ENCODE measurements around the gene GGA1. TPM values are rescaled to one million over a fixed set of nuclear protein-coding genes. Genes with fewer than 3 reads are reported as not detected.

GGA1 gene
- total and polyA plus RNA-seq, 10 donors = 43.4 to 134 (median 83.4) TPM

- no peaks in the 10 kb centered on the region for H3K9me3 ChIP-seq
- peaks cover 0 to 42% (median 5%) of the 10 kb centered on the region in 7 donors for H3K27me3 ChIP-seq (replicated peaks in 1 of 7)
- peak overlapping the region; percentile 19 to 90 (median 64) for H3K27ac ChIP-seq
- peaks cover 21 to 70% (median 46%) of the 10 kb centered on the region in 6 donors for H3K4me1 ChIP-seq
- H3K36me3 ChIP-seq = peaks cover 0 to 18% (median 0%) of the 10 kb centered on the region in 6 donors
- TF ChIP-seq POLR2A (IDR thresholded peaks at IDR 0.05) = no peak
- TF ChIP-seq POLR2AphosphoS5 (IDR thresholded peaks at IDR 0.05) = peak; percentile 71 to 79 (median 75)
- peak; percentile 97 to 99 (median 98) for TF ChIP-seq CTCF (IDR thresholded peaks at IDR 0.05 in 8 of 11, conservative IDR thresholded peaks at IDR 0.05 in 3 of 11)
- WGBS, 5 donors = 23 to 27% (median 26%) methylated on average over 15 to 16 of the region's 16 CpGs
- DNase-seq = peak; percentile 98
- H3K4me3 ChIP-seq = peak overlapping the region in 2 of 8 donors; percentile 9 to 53
- intact Hi-C loops (cut with DNase I; ENCODE audit: low total_unique reads) = no loop called here
Measured at GRCh38 chr22:37566903-37567798, 41.5 kb upstream of the GGA1 start.

- Histone ChIP-seq H3K9me3 (no peaks in the 10 kb centered on the region), H3K4me1 (peaks cover 20 to 62% (median 40%) of the 10 kb centered on the region in 6 donors), H3K36me3 (peaks cover 0 to 18% (median 0%) of the 10 kb centered on the region in 6 donors), H3K27me3 (replicated peaks in 1 of 7) (peaks cover 0 to 33% (median 0%) of the 10 kb centered on the region in 7 donors), H3K4me3 (no peak overlapping the region), H3K27ac (peak overlapping the region in 1 of 8 donors; percentile 90)
- TF ChIP-seq POLR2AphosphoS5 (IDR thresholded peaks at IDR 0.05) (no peak), CTCF (IDR thresholded peaks at IDR 0.05 in 8 of 11, conservative IDR thresholded peaks at IDR 0.05 in 3 of 11) (no peak), POLR2A (IDR thresholded peaks at IDR 0.05) (no peak)
- WGBS, 5 donors = 85 to 90% (median 87%) methylated on average over 14 to 15 of the region's 15 CpGs
- intact Hi-C loops (cut with DNase I; ENCODE audit: low total_unique reads) = no loop called here
- no peak for DNase-seq
Measured at GRCh38 chr22:37568012-37568411, 40.6 kb upstream of the GGA1 start.

- H3K36me3 ChIP-seq = peaks cover 0 to 18% (median 0%) of the 10 kb centered on the region in 6 donors
- H3K27ac ChIP-seq = peak overlapping the region in 1 of 8 donors; percentile 40
- no peak overlapping the region for H3K4me3 ChIP-seq
- intact Hi-C loops (cut with DNase I; ENCODE audit: low total_unique reads) = no loop called here
- H3K4me1 ChIP-seq = peaks cover 20 to 63% (median 35%) of the 10 kb centered on the region in 6 donors
- peak in 1 of 3 donors; percentile 10 for TF ChIP-seq POLR2AphosphoS5 (IDR thresholded peaks at IDR 0.05)
- TF ChIP-seq CTCF (IDR thresholded peaks at IDR 0.05 in 8 of 11, conservative IDR thresholded peaks at IDR 0.05 in 3 of 11) = no peak
- 83 to 93% (median 86%) methylated on average over 6 to 14 of the region's 14 CpGs for WGBS, 5 donors
- H3K9me3 ChIP-seq = no peaks in the 10 kb centered on the region
- DNase-seq = no peak
- H3K27me3 ChIP-seq (replicated peaks in 1 of 7) = peaks cover 0 to 28% (median 0%) of the 10 kb centered on the region in 7 donors
Measured at GRCh38 chr22:37568448-37569008, 40.1 kb upstream of the GGA1 start.

All from spleen (tissue), 11 donors.